ES-I3 (cell line): Measurements from ENCODE around the gene KANSL1L.
A peak's percentile ranks its signal among the peaks of the same experiment; 100 is the strongest.

Experiments
- H3K36me3 ChIP-seq: 2 replicates; pipeline ENCODE4 v1.6.1; 2013; ENCODE audit warnings: mild to moderate bottlenecking, low read length, control low read depth, moderate library complexity; ENCODE audit not compliant: insufficient read depth
- H3K4me1 ChIP-seq: 2 replicates; pipeline ENCODE4 v1.6.1; 2013; ENCODE audit warnings: mild to moderate bottlenecking, control low read depth, low read length; ENCODE audit not compliant: insufficient read depth
- H3K9ac ChIP-seq: 2 replicates; pipeline ENCODE4 v1.6.1; 2013; ENCODE audit warnings: low read depth, mild to moderate bottlenecking, low read length, moderate library complexity
- H3K9me3 ChIP-seq: 2 replicates; pipeline ENCODE4 v1.6.1; 2013; ENCODE audit warnings: mild to moderate bottlenecking, low read length, moderate library complexity; ENCODE audit not compliant: control insufficient read depth, insufficient read depth

The KANSL1L gene, protein sequence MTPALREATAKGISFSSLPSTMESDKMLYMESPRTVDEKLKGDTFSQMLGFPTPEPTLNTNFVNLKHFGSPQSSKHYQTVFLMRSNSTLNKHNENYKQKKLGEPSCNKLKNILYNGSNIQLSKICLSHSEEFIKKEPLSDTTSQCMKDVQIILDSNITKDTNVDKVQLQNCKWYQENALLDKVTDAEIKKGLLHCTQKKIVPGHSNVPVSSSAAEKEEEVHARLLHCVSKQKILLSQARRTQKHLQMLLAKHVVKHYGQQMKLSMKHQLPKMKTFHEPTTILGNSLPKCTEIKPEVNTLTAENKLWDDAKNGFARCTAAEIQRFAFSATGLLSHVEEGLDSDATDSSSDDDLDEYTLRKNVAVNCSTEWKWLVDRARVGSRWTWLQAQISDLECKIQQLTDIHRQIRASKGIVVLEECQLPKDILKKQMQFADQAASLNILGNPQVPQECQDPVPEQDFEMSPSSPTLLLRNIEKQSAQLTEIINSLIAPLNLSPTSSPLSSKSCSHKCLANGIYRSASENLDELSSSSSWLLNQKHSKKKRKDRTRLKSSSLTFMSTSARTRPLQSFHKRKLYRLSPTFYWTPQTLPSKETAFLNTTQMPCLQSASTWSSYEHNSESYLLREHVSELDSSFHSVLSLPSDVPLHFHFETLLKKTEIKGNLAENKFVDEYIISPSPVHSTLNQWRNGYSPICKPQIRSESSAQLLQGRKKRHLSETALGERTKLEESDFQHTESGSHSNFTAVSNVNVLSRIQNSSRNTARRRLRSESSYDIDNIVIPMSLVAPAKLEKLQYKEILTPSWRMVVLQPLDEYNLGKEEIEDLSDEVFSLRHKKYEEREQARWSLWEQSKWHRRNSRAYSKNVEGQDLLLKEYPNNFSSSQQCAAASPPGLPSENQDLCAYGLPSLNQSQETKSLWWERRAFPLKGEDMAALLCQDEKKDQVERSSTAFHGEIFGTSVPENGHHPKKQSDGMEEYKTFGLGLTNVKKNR

GRCh38 chr2:210171309-210172218, at the start of gene KANSL1L:
Gene KANSL1L (minus strand): TSS chr2:210171409. CDS start chr2:210154582, 16,827 bp downstream.
- Histone ChIP-seq H3K4me1 (no peaks in the 10 kb centered on the region), H3K9me3 (no peaks in the 10 kb centered on the region), H3K9ac (peak within 1 kb of the TSS; percentile 71), H3K36me3 (no peaks in the 10 kb centered on the region)

DNA sequence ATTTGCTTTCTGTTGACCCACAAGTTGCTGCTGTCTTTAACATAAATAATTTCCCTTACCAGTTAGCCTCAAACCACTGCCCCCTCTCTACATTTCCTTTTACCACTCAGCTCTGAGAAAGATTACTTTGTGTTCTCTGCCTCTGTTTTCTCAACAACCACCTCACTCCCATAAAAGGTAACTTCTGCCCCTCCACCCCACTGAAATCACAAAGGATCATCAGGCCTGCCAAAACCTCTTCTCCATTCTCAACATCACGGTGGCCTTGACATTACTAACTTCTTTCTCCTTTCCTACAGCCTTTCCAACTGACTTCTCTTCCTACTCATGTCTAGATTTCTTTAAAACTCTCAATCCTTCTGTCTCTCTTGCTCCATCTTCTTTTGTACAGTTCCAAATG, 43.9 kb upstream of the KANSL1L start:
- Histone ChIP-seq H3K9ac (no peak overlapping the region), H3K9me3 (no peaks in the 10 kb centered on the region), H3K36me3 (no peaks in the 10 kb centered on the region), H3K4me1 (no peaks in the 10 kb centered on the region)

- Histone ChIP-seq H3K9me3 (no peaks in the 10 kb centered on the region), H3K9ac (no peak overlapping the region), H3K36me3 (no peaks in the 10 kb centered on the region), H3K4me1 (no peaks in the 10 kb centered on the region)
Measured at GRCh38 chr2:210210185-210210584, 39.0 kb upstream of the KANSL1L start.

GRCh38 chr2:210207929-210208328, 36.7 kb upstream of the KANSL1L start:
- H3K9me3 ChIP-seq, result no peaks in the 10 kb centered on the region
- no peaks in the 10 kb centered on the region for H3K4me1 ChIP-seq
- H3K36me3 ChIP-seq, result no peaks in the 10 kb centered on the region
- no peak overlapping the region for H3K9ac ChIP-seq

DNA sequence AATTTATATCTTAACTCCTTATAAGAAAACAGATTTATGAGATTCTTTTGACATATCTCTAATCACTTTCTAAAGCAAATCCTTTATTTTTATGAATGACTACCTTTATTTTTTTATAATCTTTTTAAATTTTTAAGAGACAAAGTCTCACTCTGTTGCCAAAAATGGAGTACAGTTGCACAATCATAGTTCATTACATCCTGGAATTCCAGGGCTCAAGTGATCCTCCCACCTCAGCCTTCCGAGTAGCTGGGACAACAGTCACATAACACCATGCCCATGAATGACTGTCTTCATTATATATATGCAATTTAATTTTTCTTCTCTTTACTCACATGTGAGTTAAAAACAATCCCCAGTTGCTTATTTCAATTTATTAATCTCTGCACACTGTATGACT, 32.3 kb upstream of the KANSL1L start:
- Histone ChIP-seq H3K36me3 (no peaks in the 10 kb centered on the region), H3K4me1 (no peaks in the 10 kb centered on the region), H3K9ac (no peak overlapping the region), H3K9me3 (no peaks in the 10 kb centered on the region)

DNA sequence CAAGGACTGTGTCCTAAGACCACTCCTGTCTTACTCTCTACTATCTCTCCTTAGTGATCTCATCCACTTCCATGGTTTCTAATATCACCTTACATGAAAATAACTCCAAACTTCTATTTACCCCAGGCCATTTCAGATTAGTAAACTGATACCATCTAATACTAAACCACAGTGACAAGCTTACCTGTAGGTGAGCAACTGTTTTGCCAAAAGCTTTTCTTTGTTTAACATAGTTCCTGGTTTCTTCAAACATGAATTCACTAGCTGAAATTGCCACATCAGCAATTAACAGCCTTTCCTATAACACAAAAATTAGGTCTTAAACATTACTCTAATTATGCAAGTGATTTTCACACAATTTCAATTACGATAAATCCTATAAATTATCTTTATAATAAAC, 31.9 kb upstream of the KANSL1L start:
- Histone ChIP-seq H3K36me3 (no peaks in the 10 kb centered on the region), H3K9me3 (no peaks in the 10 kb centered on the region), H3K9ac (no peak overlapping the region), H3K4me1 (no peaks in the 10 kb centered on the region)

- no peaks in the 10 kb centered on the region for H3K36me3 ChIP-seq
- 0 out of 2 replicates have a peak, but pooled peaks cover 3% of the 10 kb centered on the region for H3K4me1 ChIP-seq
- H3K9ac ChIP-seq, result no peak overlapping the region
- no peaks in the 10 kb centered on the region for H3K9me3 ChIP-seq
Measured at GRCh38 chr2:210199854-210200253, 28.6 kb upstream of the KANSL1L start.

DNA sequence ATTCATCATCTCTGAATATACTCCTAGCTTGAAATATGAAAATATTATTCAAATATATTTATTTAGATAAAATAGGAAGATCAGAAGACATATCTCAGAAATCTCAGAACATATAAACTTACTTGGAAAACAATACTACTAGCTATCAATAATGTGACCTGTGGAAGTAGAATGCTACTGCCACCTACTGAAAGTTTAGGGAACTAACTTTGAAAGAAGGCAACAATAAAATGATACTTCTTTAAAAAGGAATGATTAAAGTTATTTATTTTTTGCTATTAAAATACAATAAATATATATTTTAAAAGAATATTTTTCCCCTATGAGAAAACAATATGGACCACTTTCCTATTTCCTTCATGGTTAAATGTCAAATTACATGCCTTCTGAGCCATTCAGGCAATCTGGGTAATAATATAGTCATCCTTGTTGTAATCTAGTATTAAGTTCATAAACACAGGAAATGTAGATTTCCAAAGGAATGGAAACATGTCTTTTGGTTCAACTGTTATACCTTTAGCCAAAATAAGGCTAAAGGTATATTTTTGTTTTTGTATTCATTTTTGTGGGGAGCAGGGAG, 28.1 kb upstream of the KANSL1L start:
- H3K4me1 ChIP-seq, result 0 out of 2 replicates have a peak, but pooled peaks cover 3% of the 10 kb centered on the region
- no peaks in the 10 kb centered on the region for H3K36me3 ChIP-seq
- H3K9me3 ChIP-seq, result no peaks in the 10 kb centered on the region
- H3K9ac ChIP-seq, result no peak overlapping the region

DNA sequence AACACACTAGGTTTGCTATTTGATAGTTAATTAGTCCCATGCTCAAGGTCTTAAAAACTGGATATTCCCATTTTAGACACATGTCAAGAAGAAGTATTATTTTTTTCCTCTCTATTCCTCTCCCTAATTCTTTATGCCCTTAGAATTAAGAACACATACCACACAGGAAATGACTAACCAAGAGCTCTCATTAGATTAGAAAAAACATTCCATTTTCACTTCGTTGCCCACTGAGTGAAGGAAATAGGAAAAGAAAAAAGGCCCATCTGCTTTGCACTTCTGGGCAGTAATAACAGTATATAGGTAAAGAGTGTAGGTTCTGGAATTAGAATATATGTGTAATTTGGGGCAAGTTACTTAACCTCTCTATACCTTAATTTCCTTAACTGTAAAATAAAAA, 27.1 kb upstream of the KANSL1L start:
- no peaks in the 10 kb centered on the region for H3K36me3 ChIP-seq
- H3K9me3 ChIP-seq, result no peaks in the 10 kb centered on the region
- 0 out of 2 replicates have a peak, but pooled peaks cover 3% of the 10 kb centered on the region for H3K4me1 ChIP-seq
- no peak overlapping the region for H3K9ac ChIP-seq

DNA sequence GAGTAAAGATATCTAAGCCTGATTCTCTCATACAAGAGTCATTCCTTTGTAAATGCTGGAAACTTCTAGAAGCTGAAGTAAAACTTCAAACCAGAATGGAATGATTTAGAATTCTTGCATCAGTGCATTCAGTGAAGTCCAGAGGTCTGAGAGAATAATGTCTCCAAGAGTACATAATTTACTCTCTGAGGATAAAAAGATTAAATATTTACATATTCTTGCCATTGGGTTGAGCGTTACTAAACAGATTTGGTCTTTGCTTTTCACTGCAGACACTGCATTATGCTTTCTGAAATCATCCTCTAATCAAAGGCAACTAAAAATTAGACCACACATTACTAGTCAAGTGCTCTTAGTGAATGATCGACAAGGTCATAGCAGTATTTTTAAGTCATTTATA, 26.5 kb upstream of the KANSL1L start:
- H3K4me1 ChIP-seq, result 0 out of 2 replicates have a peak, but pooled peaks cover 3% of the 10 kb centered on the region
- H3K36me3 ChIP-seq, result no peaks in the 10 kb centered on the region
- no peaks in the 10 kb centered on the region for H3K9me3 ChIP-seq
- no peak overlapping the region for H3K9ac ChIP-seq

DNA sequence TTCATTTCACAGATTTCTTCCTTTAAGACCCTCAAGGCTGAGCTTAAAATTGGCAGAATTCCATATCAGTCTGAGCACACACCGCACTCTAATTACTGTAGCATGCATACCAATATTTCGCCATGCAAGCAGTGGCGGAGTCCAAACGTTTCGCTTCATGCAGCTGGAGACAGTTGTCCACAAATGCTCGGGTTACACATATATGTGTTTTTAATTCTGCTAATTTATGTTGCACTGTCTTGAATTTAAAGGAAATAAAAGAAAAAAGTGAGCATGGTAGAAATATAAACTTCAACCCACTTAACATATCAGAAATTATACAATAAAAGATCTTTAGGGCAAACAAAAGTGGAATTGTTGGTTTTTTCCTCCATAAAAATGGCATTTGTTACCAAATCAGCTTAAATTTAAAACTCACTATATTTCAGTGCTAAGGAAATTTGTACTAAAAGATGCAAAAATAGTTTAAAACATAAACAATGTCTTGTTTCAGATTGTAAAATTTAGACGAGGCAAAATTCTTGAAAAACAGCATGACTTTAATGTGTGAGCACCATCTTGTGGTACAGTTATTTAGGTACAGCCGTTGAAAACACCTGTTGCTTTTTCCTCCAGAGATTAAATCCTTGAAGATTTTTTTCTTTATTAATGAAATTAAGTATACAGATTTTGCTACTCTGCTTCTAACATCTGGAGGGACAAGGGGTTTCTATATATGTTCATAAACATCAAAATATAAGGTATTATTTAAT, 24.1 kb upstream of the KANSL1L start:
- no peaks in the 10 kb centered on the region for H3K9me3 ChIP-seq
- H3K9ac ChIP-seq, result no peak overlapping the region
- H3K4me1 ChIP-seq, result 0 out of 2 replicates have a peak, but pooled peaks cover 3% of the 10 kb centered on the region
- no peaks in the 10 kb centered on the region for H3K36me3 ChIP-seq

DNA sequence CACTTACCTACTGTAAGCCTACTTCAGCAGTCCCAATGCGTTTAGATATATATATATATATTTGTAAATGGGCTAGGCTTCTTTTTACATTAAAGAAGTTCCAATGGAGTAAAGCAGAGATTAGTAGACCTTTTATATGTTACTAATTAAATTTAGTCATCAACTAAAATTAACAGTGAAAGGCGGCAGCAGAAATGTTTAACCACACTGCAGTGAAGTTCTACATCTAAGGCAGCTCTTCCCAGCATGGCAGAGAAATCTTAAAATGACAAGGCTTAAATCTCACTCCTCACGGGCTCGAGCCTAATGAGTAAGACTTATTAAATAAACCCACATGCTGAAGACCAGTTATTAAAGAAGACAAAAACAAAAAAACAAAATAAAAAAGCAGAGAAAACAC, 19.1 kb upstream of the KANSL1L start:
- no peaks in the 10 kb centered on the region; the same call in 1 of the 2 replicates for H3K9me3 ChIP-seq
- no peak overlapping the region for H3K9ac ChIP-seq
- H3K36me3 ChIP-seq, result no peaks in the 10 kb centered on the region
- H3K4me1 ChIP-seq, result 0 out of 2 replicates have a peak, but pooled peaks cover 3% of the 10 kb centered on the region
